Neutrophil (primary cell): ENCODE measurements around the gene RCAN3.
"Not testable (repeated sequence)": the region's sequence is repeated elsewhere in the genome, so short reads cannot be mapped to it uniquely, and the experiment has no call there.

Source experiments
- H3K27ac ChIP-seq: fragments of 200-600 bp; sonication (generic); 2 replicates; pipeline ENCODE4 v1.5.1; 2016; ENCODE audit warnings: mild to moderate bottlenecking, moderate library complexity
- H3K27me3 ChIP-seq: fragments of 200-600 bp; sonication (generic); 2 replicates; pipeline ENCODE4 v1.6.0; 2016; ENCODE audit warnings: mild to moderate bottlenecking
- H3K36me3 ChIP-seq: fragments of 200-600 bp; sonication (generic); 2 replicates; pipeline ENCODE4 v1.5.1; 2017
- H3K4me1 ChIP-seq, 2 experiments: fragments of 200-600 bp in 1 of 2; sonication (generic) in 1 of 2; 1 replicate in 1 of 2; 2 replicates in 1 of 2; pipeline versions ENCODE4 v1.5.1 to v1.6.1; 2013 to 2016; ENCODE audit warnings: low read depth in 1 of 2, low read length in 1 of 2, mild to moderate bottlenecking in 1 of 2, moderate library complexity in 1 of 2; ENCODE audit not compliant: control insufficient read depth in 1 of 2, insufficient read depth in 1 of 2
- H3K4me3 ChIP-seq, 2 experiments: fragments of 200-600 bp in 1 of 2; sonication (generic) in 1 of 2; 1 replicate in 1 of 2; 2 replicates in 1 of 2; pipeline ENCODE4 v1.5.1; 2013 to 2016; ENCODE audit warnings: low read depth in 1 of 2, low read length in 1 of 2, mild to moderate bottlenecking in 1 of 2, moderate library complexity in 1 of 2
- H3K9me3 ChIP-seq: fragments of 200-600 bp; sonication (generic); 2 replicates; pipeline ENCODE4 v1.5.1; 2016
- TF ChIP-seq, protein P1 (sequence below): fragments of 200-600 bp; sonication (generic); IDR thresholded peaks from 2 replicates; pipeline ENCODE4 v1.5.1; 2016; ENCODE audit warnings: antibody characterized with exemption

RCAN3 gene

DNA sequence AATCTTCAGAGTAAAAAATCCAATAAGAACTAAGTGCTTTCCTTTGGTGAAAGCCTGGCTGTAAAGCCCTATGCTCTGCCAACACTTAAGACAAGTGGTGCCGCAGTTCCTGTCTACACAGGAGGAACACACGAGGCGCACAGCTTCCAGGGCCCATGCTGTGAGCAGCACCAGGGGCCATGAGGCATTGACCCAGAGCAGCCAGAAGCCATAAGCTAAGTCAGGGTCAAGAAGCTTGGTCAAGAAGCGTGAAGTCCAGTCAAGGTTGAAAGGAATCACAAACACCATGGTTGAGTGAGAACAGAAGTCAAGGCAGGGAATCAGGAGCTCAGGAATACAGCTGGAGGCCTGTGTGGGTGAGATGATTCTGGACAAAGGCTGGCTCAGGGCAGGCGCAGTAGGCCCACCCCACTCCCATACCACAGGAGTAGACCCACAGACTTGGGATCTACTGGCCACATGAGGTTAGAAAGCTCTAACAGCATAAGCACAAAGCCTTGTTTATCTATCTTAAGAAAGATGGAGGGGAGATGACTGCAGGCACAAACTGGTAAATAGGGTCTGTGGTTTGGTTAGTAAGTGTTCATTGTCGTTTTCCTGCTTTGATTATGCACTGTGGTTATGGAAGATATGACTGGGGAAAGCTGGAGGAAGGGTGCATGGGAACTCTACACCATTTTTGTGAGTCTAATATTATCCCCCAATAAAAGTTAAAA, 42.9 kb upstream of the RCAN3 start:
- H3K4me3 ChIP-seq = no peak overlapping the region
- TF ChIP-seq, protein P1, sequence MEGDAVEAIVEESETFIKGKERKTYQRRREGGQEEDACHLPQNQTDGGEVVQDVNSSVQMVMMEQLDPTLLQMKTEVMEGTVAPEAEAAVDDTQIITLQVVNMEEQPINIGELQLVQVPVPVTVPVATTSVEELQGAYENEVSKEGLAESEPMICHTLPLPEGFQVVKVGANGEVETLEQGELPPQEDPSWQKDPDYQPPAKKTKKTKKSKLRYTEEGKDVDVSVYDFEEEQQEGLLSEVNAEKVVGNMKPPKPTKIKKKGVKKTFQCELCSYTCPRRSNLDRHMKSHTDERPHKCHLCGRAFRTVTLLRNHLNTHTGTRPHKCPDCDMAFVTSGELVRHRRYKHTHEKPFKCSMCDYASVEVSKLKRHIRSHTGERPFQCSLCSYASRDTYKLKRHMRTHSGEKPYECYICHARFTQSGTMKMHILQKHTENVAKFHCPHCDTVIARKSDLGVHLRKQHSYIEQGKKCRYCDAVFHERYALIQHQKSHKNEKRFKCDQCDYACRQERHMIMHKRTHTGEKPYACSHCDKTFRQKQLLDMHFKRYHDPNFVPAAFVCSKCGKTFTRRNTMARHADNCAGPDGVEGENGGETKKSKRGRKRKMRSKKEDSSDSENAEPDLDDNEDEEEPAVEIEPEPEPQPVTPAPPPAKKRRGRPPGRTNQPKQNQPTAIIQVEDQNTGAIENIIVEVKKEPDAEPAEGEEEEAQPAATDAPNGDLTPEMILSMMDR = no peak
- H3K9me3 ChIP-seq = no peaks in the 10 kb centered on the region
- no peaks in the 10 kb centered on the region for H3K4me1 ChIP-seq
- no peaks in the 10 kb centered on the region for H3K27me3 ChIP-seq
- no peak overlapping the region for H3K27ac ChIP-seq
- peaks cover 87% of the 10 kb centered on the region for H3K36me3 ChIP-seq

DNA sequence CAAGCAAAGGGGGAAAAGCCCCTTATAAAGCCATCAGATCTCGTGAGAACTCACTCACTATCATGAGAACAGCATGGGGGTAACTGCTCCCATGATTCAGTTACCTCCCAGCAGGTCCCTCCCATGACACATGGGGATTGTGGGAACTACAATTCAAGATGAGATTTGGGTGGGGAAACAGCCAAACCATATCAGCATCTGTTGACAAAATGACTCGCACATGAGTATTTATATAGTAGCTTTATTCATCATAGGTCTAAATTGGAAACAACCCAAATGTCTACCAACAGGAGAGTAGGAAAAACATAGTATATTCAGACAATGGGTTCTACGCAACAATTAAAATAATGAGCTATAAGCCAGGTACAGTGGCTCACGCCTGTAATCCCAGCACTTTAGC, 40.5 kb upstream of the RCAN3 start:
- peaks cover 87% of the 10 kb centered on the region for H3K36me3 ChIP-seq
- H3K4me3 ChIP-seq, H3K27me3 ChIP-seq, H3K4me1 ChIP-seq, H3K9me3 ChIP-seq, H3K27ac ChIP-seq: not testable (repeated sequence)

DNA sequence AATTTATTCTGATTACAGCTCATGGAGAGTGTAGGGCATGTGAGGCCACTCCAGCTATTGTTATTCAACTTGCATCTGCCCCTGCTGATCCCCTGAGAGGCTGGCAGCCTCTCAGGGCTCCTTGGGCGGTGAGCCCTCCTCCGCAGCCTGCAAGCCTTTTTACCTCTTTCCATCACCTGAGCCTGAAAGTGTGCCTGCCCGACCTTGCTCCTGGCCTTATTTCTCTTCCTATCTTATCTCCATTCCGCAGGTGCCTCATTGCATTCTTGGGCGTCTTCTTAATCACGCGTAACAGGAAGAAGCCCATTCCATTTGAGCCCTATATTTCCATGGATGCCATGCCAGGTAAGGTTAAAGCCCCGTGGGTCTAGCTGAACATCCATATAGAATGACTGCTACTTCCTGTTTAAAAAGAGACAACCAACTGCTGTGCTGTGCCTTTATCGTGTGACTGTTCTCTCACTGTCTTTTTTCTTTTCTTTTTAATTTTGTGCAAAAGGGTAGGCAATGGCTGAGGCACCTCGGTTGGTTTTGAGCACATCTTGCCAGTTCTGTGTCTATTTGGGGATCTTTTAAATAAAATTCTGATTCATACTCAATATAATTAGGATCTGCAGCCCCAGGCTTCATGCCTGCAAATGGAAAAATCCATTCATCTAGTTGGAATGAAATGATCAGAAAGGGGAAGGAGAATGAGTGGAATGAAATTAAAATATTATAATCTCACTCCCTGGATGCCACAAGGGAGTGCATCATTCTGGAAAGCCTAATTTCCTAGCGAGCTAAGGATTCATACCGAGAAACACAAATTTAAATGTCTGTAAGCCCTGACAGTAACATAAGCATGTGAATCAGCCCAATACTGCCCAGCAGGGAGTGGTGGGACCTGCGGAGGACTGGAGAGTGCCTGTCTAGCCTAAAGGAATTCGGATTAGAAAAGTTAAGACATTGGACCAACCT, 38.6 kb upstream of the RCAN3 start:
- Histone ChIP-seq H3K36me3 (peaks cover 80% of the 10 kb centered on the region), H3K27me3 (no peaks in the 10 kb centered on the region), H3K4me3 (no peak overlapping the region), H3K9me3 (no peaks in the 10 kb centered on the region), H3K4me1 (no peaks in the 10 kb centered on the region), H3K27ac (no peak overlapping the region)
- TF ChIP-seq, protein P1 = no peak

DNA sequence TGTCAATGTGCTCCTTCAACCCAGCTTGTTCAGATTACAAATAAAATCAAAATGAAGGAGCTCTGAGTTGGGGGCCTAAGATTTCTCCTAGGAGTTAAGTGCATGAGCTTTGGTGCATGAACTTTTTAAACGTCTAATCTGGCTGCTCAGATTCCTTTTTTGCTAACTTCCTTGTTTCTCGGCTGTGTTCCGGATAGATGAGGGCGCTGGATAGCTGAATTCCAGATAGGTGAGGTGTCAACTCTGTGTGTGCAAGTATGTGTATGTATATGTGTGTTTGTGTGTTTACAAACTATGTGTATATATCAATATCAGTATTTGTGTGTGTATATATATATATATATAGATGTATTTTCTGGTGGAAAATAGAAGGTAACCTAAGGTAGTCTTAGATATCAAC, 37.5 kb upstream of the RCAN3 start:
- H3K4me3 ChIP-seq = no peak overlapping the region
- H3K4me1 ChIP-seq = no peaks in the 10 kb centered on the region
- peaks cover 75% of the 10 kb centered on the region for H3K36me3 ChIP-seq
- no peaks in the 10 kb centered on the region for H3K27me3 ChIP-seq
- no peaks in the 10 kb centered on the region for H3K9me3 ChIP-seq
- no peak overlapping the region for H3K27ac ChIP-seq
- TF ChIP-seq, protein P1 = no peak

DNA sequence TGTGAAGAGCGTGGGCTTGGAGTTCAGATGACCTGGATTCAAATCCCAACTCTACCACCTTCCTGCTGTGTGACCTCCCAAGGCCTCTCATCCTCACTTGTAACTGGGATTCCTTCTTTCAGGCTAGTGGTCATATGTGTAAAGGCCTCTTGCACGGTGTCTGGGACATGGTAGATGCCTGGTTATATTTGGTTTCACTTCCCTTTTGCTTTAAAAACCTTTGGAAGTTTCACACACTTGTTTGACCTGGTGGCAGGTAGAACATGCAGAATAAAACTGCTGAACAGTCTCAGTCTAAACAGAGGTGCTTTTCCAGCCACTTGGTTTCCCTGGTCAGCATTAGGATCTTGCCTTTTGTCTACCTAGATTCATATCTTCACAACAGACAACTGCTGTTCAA, 37.0 kb upstream of the RCAN3 start:
- H3K27ac ChIP-seq = no peak overlapping the region
- H3K9me3 ChIP-seq = no peaks in the 10 kb centered on the region
- H3K27me3 ChIP-seq = no peaks in the 10 kb centered on the region
- H3K4me1 ChIP-seq = no peaks in the 10 kb centered on the region
- H3K36me3 ChIP-seq = peaks cover 70% of the 10 kb centered on the region
- no peak overlapping the region for H3K4me3 ChIP-seq
- TF ChIP-seq, protein P1 = no peak
